Placental pericyte (primary cell): ENCODE results near the gene SIM2. TPM values are rescaled to one million over a fixed set of nuclear protein-coding genes. Genes with fewer than 3 reads are reported as not detected.

Experiments used
- total RNA-seq: library from RNA; depleted of rRNA; stranded (reverse); fragments of >200 nt; gene quantifications from 2 replicates; pipeline ENCODE4 v1.2.3, GENCODE V29; 2012

The SIM2 gene
- 0.44 and 12.5 TPM in 2 replicates for total RNA-seq

GRCh38 chr21:36698981-36699545 lies at the start of gene SIM2:
TSS of gene SIM2 (plus strand) at chr21:36699115. CDS start at chr21:36699747, 632 bp downstream.

Other genes with a start within 250 kb of the SIM2 start
- 0.29 TPM in 1 of 2 replicates, not detected in the other for gene CLDN14, start 219.0 kb upstream of the SIM2 start, total RNA-seq